Naive thymus-derived CD8-positive, alpha-beta T cell (primary cell): ENCODE results near the gene ARHGAP26. TPM values are rescaled to one million over a fixed set of nuclear protein-coding genes. Genes with fewer than 3 reads are reported as not detected.

Source experiments
- ATAC-seq, 2 donors: fragments of 150-1000 bp; cut with Tn5 transposase in 1 of 2; sonication (Bioruptor Pico), chemical (Tn5 transposase) in 1 of 2; 1 replicate in 1 of 2; 2 replicates in 1 of 2; pipeline ENCODE4 v1.10.0; 2021; ENCODE audit warnings: mild to moderate bottlenecking in 2 of 2, moderate library complexity in 2 of 2
- POLR2A ChIA-PET: fragments of 350-600 bp; sonication (Branson Sonifier 250); formaldehyde crosslinking; loops from one replicate; lab custom pipeline; 2021; ENCODE audit warnings: antibody characterized with exemption; lab: Charles Lee
- DNase-seq, 10 donors: peaks; one replicate each; pipeline versions ENCODE4 v3.0.0 to v3.0.0-alpha.2; 2020 to 2022
- H3K27ac Mint-ChIP-seq, 10 donors: one replicate each; pipeline ENCODE4 v1.8.0; 2020 to 2022; ENCODE audit warnings: mild to moderate bottlenecking in 10 of 10, mixed read lengths in 10 of 10, moderate library complexity in 4 of 10, inconsistent platforms in 1 of 10
- H3K27me3 Mint-ChIP-seq, 5 donors: one replicate each; pipeline ENCODE4 v1.8.0; 2021 to 2022; ENCODE audit warnings: mixed read lengths in 5 of 5
- H3K36me3 Mint-ChIP-seq, 3 donors: one replicate each; pipeline ENCODE4 v1.8.0; 2020 to 2022; ENCODE audit warnings: mixed read lengths in 3 of 3, mild to moderate bottlenecking in 2 of 3, inconsistent platforms in 1 of 3
- H3K4me1 Mint-ChIP-seq, 4 donors: one replicate each; pipeline ENCODE4 v1.8.0; 2021 to 2022; ENCODE audit warnings: mixed read lengths in 4 of 4
- H3K4me3 Mint-ChIP-seq, 10 donors: one replicate each; pipeline ENCODE4 v1.8.0; 2020 to 2022; ENCODE audit warnings: mild to moderate bottlenecking in 10 of 10, mixed read lengths in 10 of 10, moderate library complexity in 6 of 10, inconsistent platforms in 1 of 10
- H3K9me3 Mint-ChIP-seq, 9 donors: one replicate each; pipeline ENCODE4 v1.8.0; 2020 to 2022; ENCODE audit warnings: mixed read lengths in 9 of 9, mild to moderate bottlenecking in 3 of 9, inconsistent platforms in 1 of 9, moderate library complexity in 1 of 9
- polyA plus RNA-seq, 3 donors: library from polyadenylated mRNA; unstranded; fragments of 300-500 nt; fragmentation: Illumina TruSeq; gene quantifications; one replicate each; pipeline ENCODE4 v1.2.3, GENCODE V29; 2021
- total RNA-seq, 8 experiments: library from RNA in 2 of 8; stranded (reverse) in 2 of 8; gene quantifications; one replicate each; pipeline ENCODE4 v1.2.3 and lab custom pipeline; 2021 to 2026

The ARHGAP26 gene
- total and polyA plus RNA-seq, 5 experiments from 2014 or later, result 9.1 to 30.5 (median 15.7) TPM

GRCh38 chr5:143233031-143233430 is 462.9 kb downstream of the ARHGAP26 start:
- Mint-ChIP-seq H3K36me3 (peaks cover 0 to 3% (median 0%) of the 10 kb centered on the region in 3 donors), H3K9me3 (no peaks in the 10 kb centered on the region), H3K27me3 (peaks cover 0 to 3% (median 0%) of the 10 kb centered on the region in 5 donors), H3K4me3 (no peak overlapping the region), H3K27ac (no peak overlapping the region), H3K4me1 (peaks cover 8 to 28% (median 22%) of the 10 kb centered on the region in 4 donors)
- POLR2A ChIA-PET, result no interaction called here
- DNase-seq (no peak), ATAC-seq (no peak)

DNA sequence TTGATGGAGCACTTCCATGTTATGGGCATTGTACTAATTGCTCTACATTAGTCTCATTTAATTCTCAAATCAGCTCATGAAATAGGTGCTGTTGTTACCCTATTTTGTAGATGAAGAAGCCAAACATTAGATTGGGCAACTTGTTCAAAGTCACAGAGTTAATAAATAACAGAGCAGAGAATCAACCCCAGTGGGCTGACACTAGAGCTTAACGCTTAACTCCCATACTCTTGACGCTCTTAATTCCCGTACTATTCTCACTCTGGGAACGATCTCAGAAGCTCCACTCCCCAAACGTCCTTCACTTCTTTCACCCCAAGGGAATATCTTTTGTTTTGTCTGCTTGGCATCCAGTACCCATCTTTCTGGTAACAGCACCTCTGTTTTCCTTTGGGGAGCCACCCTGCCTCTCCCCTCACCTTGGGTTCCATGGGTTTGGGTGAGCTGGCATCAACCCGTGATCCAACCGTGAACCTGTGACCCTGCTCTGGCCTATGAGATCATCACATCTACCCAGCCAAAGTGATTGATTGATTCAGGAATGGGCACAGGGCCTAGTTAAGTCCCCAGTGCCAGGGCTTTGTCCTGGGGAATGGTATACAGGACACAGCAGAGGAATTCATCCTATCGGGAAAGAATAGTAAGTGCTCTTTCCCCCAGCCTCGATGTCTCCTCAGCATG is 464.1 kb downstream of the ARHGAP26 start:
- no peak for ATAC-seq
- Mint-ChIP-seq H3K9me3 (no peaks in the 10 kb centered on the region), H3K27ac (peak overlapping the region in 1 of 10 donors; percentile 6), H3K36me3 (peaks cover 0 to 3% (median 0%) of the 10 kb centered on the region in 3 donors), H3K4me1 (peaks cover 7 to 18% (median 17%) of the 10 kb centered on the region in 4 donors), H3K27me3 (peaks cover 0 to 3% (median 0%) of the 10 kb centered on the region in 5 donors), H3K4me3 (no peak overlapping the region)
- POLR2A ChIA-PET, result no interaction called here
- no peak for DNase-seq

DNA sequence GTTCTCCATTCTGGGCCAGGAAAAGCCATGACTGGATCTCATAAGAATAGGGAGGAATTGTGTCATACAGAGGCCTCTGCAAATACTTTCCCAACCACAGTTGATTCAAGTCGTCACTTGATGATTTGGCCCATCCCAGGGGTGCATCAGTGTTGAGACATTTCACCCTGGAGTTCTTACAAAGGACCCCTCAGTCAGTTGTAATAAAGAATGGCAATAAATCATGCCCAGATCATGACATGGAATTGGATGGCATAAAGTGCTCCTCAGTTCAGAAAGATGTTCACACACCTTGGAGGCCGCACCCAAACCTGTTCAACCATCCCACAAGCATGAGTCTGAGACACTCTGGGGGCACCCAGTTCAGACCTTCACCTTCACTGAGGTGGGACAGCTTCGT is 465.2 kb downstream of the ARHGAP26 start:
- Mint-ChIP-seq H3K27ac (peak overlapping the region in 1 of 10 donors; percentile 48), H3K36me3 (peaks cover 0 to 3% (median 0%) of the 10 kb centered on the region in 3 donors), H3K4me1 (peaks cover 0 to 7% (median 5%) of the 10 kb centered on the region in 4 donors), H3K27me3 (peaks cover 0 to 3% (median 0%) of the 10 kb centered on the region in 5 donors), H3K4me3 (no peak overlapping the region), H3K9me3 (no peaks in the 10 kb centered on the region)
- DNase-seq, result no peak
- POLR2A ChIA-PET, result interaction anchor here (0.7 kb wide), 1 partner anchor 233 kb away, joined by 4 read pairs; no protein-coding TSS in a partner anchor
- no peak for ATAC-seq

DNA sequence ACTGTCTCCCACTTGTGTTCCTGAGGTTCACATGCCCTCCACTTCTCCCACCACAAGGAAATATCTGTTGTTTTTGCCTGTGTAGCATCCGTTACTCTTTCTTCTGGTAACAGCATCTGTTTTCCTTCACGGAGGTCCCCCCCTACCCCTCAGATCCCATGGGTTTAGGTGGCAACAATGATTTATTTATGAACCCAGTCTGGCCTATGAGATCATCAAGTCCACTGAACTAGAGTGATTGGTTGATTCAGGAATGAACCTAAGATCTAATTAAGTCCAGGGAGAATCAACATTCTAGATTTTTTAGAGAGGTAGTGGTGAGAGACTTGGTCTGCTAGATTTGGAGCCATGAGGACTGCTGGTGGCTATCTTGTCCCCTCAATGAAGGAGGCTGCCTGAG is 466.5 kb downstream of the ARHGAP26 start:
- Mint-ChIP-seq H3K36me3 (peaks cover 0 to 3% (median 0%) of the 10 kb centered on the region in 3 donors), H3K4me1 (no peaks in the 10 kb centered on the region), H3K27ac (no peak overlapping the region), H3K4me3 (no peak overlapping the region), H3K27me3 (peaks cover 0 to 3% (median 0%) of the 10 kb centered on the region in 5 donors), H3K9me3 (no peaks in the 10 kb centered on the region)
- POLR2A ChIA-PET, result no interaction called here
- DNase-seq (no peak), ATAC-seq (no peak)

GRCh38 chr5:143237664-143238063 is 467.5 kb downstream of the ARHGAP26 start:
- ATAC-seq (no peak), DNase-seq (no peak)
- H3K4me1 Mint-ChIP-seq, result no peaks in the 10 kb centered on the region
- H3K9me3 Mint-ChIP-seq, result no peaks in the 10 kb centered on the region
- no peak overlapping the region for H3K4me3 Mint-ChIP-seq
- peaks cover 0 to 3% (median 0%) of the 10 kb centered on the region in 5 donors for H3K27me3 Mint-ChIP-seq
- peaks cover 0 to 3% (median 0%) of the 10 kb centered on the region in 3 donors for H3K36me3 Mint-ChIP-seq
- H3K27ac Mint-ChIP-seq, result no peak overlapping the region
- POLR2A ChIA-PET, result no interaction called here

DNA sequence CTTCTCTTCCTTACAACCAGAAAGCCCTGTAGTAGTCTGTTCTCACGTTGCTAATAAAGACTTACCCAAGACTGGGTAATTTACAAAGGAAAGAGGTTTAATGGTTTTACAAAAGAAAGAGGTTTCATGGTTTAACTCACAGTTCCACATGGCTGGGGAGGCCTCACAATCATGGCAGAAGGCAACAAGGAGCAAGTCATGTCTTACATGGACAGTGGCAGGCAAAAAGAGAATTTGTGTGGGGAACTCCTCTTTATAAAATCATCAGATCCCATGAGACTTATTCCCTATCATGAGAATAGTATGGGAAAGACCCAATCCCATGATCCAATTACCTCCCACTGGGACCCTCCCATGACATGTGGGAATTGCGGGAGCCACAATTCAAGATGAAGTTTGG is 468.4 kb downstream of the ARHGAP26 start:
- H3K36me3 Mint-ChIP-seq, result peaks cover 0 to 3% (median 0%) of the 10 kb centered on the region in 3 donors
- H3K27me3 Mint-ChIP-seq, result peaks cover 0 to 3% (median 0%) of the 10 kb centered on the region in 5 donors
- no peak overlapping the region for H3K4me3 Mint-ChIP-seq
- no peaks in the 10 kb centered on the region for H3K4me1 Mint-ChIP-seq
- DNase-seq (no peak), ATAC-seq (no peak)
- H3K9me3 Mint-ChIP-seq, result no peaks in the 10 kb centered on the region
- POLR2A ChIA-PET, result interaction anchor here (0.7 kb wide), 1 partner anchor 17 kb away, joined by 4 read pairs; no protein-coding TSS in a partner anchor
- no peak overlapping the region for H3K27ac Mint-ChIP-seq

GRCh38 chr5:143239882-143240518 is 469.8 kb downstream of the ARHGAP26 start:
- ATAC-seq (no peak), DNase-seq (no peak)
- Mint-ChIP-seq H3K4me1 (no peaks in the 10 kb centered on the region), H3K4me3 (peak overlapping the region in 1 of 10 donors; percentile 30), H3K27me3 (no peaks in the 10 kb centered on the region), H3K27ac (no peak overlapping the region), H3K36me3 (peaks cover 0 to 3% (median 0%) of the 10 kb centered on the region in 3 donors), H3K9me3 (peaks cover 0 to 9% (median 0%) of the 10 kb centered on the region in 9 donors)
- POLR2A ChIA-PET, result interaction anchor here (0.8 to 1.3 kb wide), 2 partner anchors 11 to 19 kb away, joined by 3 to 4 read pairs; no protein-coding TSS in a partner anchor

DNA sequence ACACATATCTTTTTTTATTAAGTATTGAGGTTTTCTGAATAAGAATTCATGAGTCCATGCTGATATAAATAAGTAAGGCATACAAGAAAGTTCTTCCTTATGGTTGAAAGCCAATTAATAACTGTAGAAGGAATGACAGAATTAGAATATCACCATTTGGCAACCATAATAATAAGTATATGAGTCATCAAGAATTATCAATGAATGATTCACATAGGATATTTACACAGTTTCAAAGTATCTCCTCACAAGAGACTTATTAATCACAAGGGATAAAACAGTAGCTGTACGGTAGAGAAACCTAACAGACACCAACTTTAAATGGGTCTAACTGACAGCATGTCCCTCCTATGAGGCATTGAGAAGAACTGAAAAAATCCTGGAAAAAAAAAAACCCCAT is 471.7 kb downstream of the ARHGAP26 start:
- Mint-ChIP-seq H3K9me3 (peaks cover 0 to 19% (median 5%) of the 10 kb centered on the region in 9 donors), H3K27me3 (no peaks in the 10 kb centered on the region), H3K4me1 (no peaks in the 10 kb centered on the region), H3K36me3 (peaks cover 0 to 5% (median 2%) of the 10 kb centered on the region in 3 donors), H3K4me3 (no peak overlapping the region), H3K27ac (no peak overlapping the region)
- POLR2A ChIA-PET, result no interaction called here
- DNase-seq (no peak), ATAC-seq (no peak)

GRCh38 chr5:143243103-143243502 is 472.9 kb downstream of the ARHGAP26 start:
- peaks cover 0 to 19% (median 5%) of the 10 kb centered on the region in 9 donors for H3K9me3 Mint-ChIP-seq
- H3K4me1 Mint-ChIP-seq, result no peaks in the 10 kb centered on the region
- peaks cover 0 to 5% (median 2%) of the 10 kb centered on the region in 3 donors for H3K36me3 Mint-ChIP-seq
- H3K27me3 Mint-ChIP-seq, result no peaks in the 10 kb centered on the region
- no peak for ATAC-seq
- POLR2A ChIA-PET, result interaction anchor here (0.6 kb wide), 1 partner anchor 394 kb away, joined by 3 read pairs; no protein-coding TSS in a partner anchor
- H3K4me3 Mint-ChIP-seq, result no peak overlapping the region
- DNase-seq, result no peak
- no peak overlapping the region for H3K27ac Mint-ChIP-seq

DNA sequence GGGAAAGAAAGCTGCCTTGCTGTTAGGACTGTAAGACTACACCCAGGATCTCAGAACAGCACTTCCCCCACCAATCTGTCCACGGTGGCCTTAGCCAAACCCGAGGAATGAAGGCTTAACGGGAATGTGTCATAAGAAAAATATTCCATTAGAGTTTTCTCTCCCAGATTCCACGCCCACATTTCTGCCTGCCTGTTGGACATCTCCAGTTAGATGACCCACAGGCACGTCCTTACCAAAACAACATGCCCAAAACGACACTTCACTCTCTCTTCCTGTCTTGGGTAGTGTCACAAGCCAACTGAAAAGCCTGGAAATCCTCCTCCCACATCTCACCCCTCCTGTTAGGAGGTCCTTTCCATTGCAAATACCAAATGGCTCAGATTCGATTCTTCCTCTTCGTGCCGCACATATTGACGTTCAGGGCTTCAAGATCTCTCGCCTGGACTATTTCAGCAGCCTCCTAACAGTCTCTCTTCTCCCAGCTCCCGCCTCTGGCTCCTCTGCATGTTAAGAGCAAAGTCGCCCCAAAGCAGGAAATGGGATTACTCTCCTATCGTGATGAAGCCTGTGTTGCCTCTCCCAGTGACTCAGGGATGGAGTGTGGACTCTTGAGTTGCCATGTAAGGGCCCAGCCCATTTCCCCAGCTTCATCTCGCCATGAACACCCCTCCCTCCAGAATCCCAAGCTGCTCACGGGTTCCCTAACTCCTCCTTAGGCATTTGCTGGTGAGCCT is 474.0 kb downstream of the ARHGAP26 start:
- Mint-ChIP-seq H3K27ac (no peak overlapping the region), H3K4me1 (no peaks in the 10 kb centered on the region)
- POLR2A ChIA-PET, result no interaction called here

GRCh38 chr5:143244990-143245389 is 474.8 kb downstream of the ARHGAP26 start:
- H3K4me3 Mint-ChIP-seq, result no peak overlapping the region
- DNase-seq, result no peak
- no peak for ATAC-seq
- H3K36me3 Mint-ChIP-seq, result peaks cover 0 to 5% (median 2%) of the 10 kb centered on the region in 3 donors
- no peaks in the 10 kb centered on the region for H3K27me3 Mint-ChIP-seq
- H3K9me3 Mint-ChIP-seq, result peaks cover 0 to 19% (median 5%) of the 10 kb centered on the region in 9 donors
- no peak overlapping the region for H3K27ac Mint-ChIP-seq
- POLR2A ChIA-PET, result no interaction called here
- no peaks in the 10 kb centered on the region for H3K4me1 Mint-ChIP-seq

More for the DNA sequence above, 474.0 kb downstream of the ARHGAP26 start:
- Mint-ChIP-seq H3K36me3 (peaks cover 0 to 5% (median 2%) of the 10 kb centered on the region in 3 donors), H3K9me3 (peaks cover 0 to 19% (median 5%) of the 10 kb centered on the region in 9 donors), H3K4me3 (no peak overlapping the region), H3K27me3 (no peaks in the 10 kb centered on the region)
- DNase-seq, result no peak
- ATAC-seq, result no peak

GRCh38 chr5:143245929-143246561 is 475.9 kb downstream of the ARHGAP26 start:
- POLR2A ChIA-PET, result no interaction called here
- no peak overlapping the region for H3K4me3 Mint-ChIP-seq
- H3K4me1 Mint-ChIP-seq, result no peaks in the 10 kb centered on the region
- peaks cover 0 to 19% (median 5%) of the 10 kb centered on the region in 9 donors for H3K9me3 Mint-ChIP-seq
- no peak for ATAC-seq
- DNase-seq, result no peak
- peaks cover 0 to 5% (median 2%) of the 10 kb centered on the region in 3 donors for H3K36me3 Mint-ChIP-seq
- H3K27ac Mint-ChIP-seq, result no peak overlapping the region
- H3K27me3 Mint-ChIP-seq, result no peaks in the 10 kb centered on the region
